DMS 273 treated with DMSO at 0.1 percent for 48 hours (cell line): Measurements from ENCODE around the gene DAG1.
A peak's percentile ranks its signal among the peaks of the same experiment; 100 is the strongest.

Source experiments
- DNase-seq: peaks from one replicate; lab custom pipeline; 2025; lab: John Stamatoyannopoulos, UW

DAG1 gene

GRCh38 chr3:49553692-49554632 lies 83.9 kb downstream of the DAG1 start, which contains the start of gene BSN:
BSN (plus strand) TSS chr3:49554477; CDS start chr3:49554603, 126 bp downstream.
- peak; percentile 25 for DNase-seq

GRCh38 chr3:49554633-49555265 lies 84.7 kb downstream of the DAG1 start:
- no peak for DNase-seq

DNA sequence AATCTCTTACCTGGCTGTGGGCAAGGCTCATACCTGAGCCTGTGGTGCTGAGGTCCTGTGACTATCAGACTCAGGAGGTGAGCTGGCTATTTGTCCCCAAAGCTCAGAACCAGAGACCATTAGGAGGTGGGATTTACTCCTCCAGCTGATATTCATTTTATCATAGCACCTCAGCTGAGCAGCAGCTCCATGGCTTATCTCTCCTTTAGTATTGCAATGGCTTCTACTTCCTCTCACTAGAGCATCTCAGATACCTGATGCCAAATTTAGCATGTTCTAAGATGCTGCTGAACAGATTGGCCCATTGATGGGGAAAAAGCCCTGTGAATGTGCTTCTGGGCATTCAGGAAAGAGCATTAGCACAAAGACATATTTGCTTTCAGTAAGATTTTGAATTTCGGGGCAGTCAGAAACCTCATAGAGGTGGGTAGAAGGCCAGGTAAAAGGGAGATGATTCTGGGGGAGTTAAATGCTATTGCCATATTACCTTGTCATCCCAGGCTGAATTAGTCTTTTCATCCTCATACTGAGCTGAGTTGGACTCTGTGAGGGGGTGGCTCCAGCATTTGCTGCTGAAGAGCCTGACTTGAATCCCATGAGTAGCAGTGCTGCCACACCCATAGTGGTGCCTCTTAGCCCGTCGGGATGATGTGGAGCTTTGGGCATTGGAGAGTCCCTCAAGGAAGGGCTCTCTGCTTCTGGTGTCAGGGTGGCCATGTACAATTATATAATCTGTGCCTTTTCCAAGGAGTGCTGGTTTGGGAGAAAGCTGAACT lies 86.6 kb downstream of the DAG1 start:
- no peak for DNase-seq

DNA sequence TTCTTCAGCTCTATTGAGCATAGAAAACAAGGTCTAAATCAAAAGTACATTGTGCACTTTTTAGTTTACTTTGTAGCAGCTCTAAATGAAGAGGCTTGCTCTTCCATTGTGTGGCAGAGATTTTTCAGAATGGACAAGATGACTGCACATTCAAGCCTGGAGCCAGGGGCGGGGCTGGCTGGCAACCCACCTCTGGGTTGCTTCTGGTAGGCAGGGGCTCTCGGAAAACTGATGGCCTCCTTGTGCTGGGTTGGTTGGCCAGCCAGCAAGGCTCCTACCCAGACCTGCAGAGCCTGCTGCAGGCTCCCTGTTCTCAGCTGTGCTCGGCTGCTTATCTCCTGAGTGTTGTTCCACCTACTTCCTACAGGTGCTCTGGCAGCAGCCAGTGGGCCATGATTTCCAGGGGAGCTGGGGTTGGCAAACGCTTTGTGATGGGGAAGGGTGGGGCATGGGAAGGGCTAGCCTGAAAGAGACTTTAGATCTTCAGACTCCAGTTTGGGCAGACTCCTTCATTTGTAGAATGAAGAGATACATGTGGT lies 93.0 kb downstream of the DAG1 start:
- DNase-seq: no peak

DNA sequence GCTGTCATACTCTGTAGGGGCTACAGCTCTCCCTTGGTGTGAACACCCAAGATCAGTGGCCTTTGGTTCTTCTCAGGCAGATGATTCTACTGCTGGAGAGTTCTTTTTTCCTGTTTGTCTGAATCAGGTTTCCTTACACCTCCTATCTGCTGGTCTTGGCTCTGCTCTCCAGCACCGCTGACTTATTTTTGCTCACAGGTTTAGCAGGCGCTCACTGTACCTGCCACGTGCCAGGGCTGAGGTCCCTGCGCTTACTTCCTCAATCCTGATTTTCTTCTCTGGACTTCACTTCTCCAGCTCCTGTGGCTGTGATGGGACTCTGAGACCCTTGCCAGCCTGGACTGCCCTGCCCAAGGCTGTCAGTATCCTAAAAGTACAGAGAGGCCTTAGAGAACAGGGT lies 93.7 kb downstream of the DAG1 start:
- no peak for DNase-seq

DNA sequence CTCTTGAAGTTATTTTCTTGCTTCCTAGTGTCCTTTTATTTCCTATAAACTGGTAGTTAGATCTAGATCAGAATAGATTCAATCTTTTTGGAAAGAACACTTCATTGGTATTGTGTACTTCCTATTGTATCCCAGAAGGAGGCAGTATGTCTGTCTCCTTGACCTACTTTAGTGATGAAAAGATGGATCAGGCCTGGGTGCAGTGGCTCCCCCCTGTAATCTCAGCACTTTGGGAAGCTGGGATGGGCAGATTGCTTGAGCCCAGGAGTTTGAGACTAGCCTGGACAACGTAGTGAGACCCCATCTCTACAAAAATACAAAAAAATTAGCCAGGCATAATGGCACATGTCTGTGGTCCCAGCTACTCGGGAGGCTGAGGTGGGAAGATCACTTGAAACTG lies 96.2 kb downstream of the DAG1 start:
- DNase-seq: no peak

DNA sequence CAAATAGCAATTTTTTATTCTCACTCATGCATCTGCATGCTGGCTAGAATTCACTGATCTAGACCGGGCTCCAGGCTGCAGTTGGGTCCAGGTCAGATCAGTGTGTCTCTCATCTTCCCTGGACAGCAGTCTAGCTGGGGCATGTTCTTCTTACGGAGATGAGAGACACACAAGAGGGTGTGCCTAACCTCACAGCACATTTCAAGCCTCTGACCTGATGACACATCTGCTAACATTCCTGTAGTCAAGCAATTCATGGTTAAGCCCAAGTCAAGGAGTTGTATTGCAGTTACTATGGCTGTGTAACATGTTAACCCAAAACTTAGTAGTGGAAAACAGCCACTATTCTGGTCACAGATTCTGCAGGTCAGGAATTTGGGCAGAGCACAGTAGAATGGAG lies 97.3 kb downstream of the DAG1 start:
- no peak for DNase-seq

- DNase-seq: no peak
Observed at GRCh38 chr3:49568965-49569364, 98.9 kb downstream of the DAG1 start.

- DNase-seq: no peak
Observed at GRCh38 chr3:49570028-49570654, 100.1 kb downstream of the DAG1 start.

DNA sequence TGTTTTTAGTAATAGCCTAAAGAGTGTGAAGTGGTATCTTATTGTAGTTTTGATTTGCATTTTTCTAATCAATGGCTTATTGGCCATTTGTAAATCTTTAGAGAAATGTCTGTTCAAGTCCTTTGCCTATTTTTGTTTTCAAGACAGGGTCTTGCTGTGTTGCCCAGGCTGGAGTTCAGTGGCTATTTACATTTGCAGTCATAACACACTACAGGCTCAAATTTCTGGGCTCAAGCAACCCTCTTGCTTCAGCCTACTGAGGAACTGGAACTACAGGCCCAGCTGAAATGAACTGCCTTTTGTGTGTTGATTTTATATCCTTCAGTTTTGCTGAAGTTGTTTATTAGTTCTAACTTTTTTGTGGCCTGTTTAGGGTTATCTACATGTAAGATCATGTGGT lies 112.1 kb downstream of the DAG1 start:
- DNase-seq: no peak
